Endothelial cell (in vitro differentiated cells): Measurements from ENCODE around the gene SLC25A4. TPM values are rescaled to one million over a fixed set of nuclear protein-coding genes. Genes with fewer than 3 reads are reported as not detected.
"Not testable (repeated sequence)": the region's sequence is repeated elsewhere in the genome, so short reads cannot be mapped to it uniquely, and the experiment has no call there.

Source experiments
- DNase-seq: peaks from one replicate; pipeline ENCODE4 v3.0.0; 2021; ENCODE audit warnings: low spot score
- H3K27ac Mint-ChIP-seq: one replicate; pipeline ENCODE4 v1.8.0; 2021; ENCODE audit warnings: mixed read lengths, inconsistent platforms; ENCODE audit not compliant: unreplicated experiment
- H3K27me3 Mint-ChIP-seq: one replicate; pipeline ENCODE4 v1.8.0; 2021; ENCODE audit warnings: mild to moderate bottlenecking, moderate library complexity, mixed read lengths, inconsistent platforms; ENCODE audit not compliant: unreplicated experiment
- H3K36me3 Mint-ChIP-seq: one replicate; pipeline ENCODE4 v1.8.0; 2021; ENCODE audit warnings: mild to moderate bottlenecking, low read depth, mixed read lengths, inconsistent platforms; ENCODE audit not compliant: unreplicated experiment
- H3K4me1 Mint-ChIP-seq: one replicate; pipeline ENCODE4 v1.8.0; 2021; ENCODE audit warnings: mild to moderate bottlenecking, mixed read lengths, inconsistent platforms; ENCODE audit not compliant: unreplicated experiment
- H3K4me3 Mint-ChIP-seq: one replicate; pipeline ENCODE4 v1.8.0; 2021; ENCODE audit warnings: mild to moderate bottlenecking, mixed read lengths, inconsistent platforms; ENCODE audit not compliant: unreplicated experiment
- H3K9me3 Mint-ChIP-seq: one replicate; pipeline ENCODE4 v1.8.0; 2021; ENCODE audit warnings: mixed read lengths, inconsistent platforms; ENCODE audit not compliant: unreplicated experiment
- CTCF ChIP-seq: fragments of 200-600 bp; sonication (generic); IDR thresholded peaks from one replicate; pipeline ENCODE4 v1.5.0; 2021; ENCODE audit warnings: antibody characterized with exemption; ENCODE audit not compliant: unreplicated experiment
- total RNA-seq: library from RNA; stranded (reverse); fragmentation: NEBNext Ultra II Directional; extraction: Animal tissue kit (Norgen Biotek cat#: 25700); gene quantifications from one replicate; pipeline ENCODE4 v1.2.1, GENCODE V29; 2021; ENCODE audit not compliant: unreplicated experiment

SLC25A4 gene
- total RNA-seq, 1 donor from 2014 or later = 8.9 TPM

DNA sequence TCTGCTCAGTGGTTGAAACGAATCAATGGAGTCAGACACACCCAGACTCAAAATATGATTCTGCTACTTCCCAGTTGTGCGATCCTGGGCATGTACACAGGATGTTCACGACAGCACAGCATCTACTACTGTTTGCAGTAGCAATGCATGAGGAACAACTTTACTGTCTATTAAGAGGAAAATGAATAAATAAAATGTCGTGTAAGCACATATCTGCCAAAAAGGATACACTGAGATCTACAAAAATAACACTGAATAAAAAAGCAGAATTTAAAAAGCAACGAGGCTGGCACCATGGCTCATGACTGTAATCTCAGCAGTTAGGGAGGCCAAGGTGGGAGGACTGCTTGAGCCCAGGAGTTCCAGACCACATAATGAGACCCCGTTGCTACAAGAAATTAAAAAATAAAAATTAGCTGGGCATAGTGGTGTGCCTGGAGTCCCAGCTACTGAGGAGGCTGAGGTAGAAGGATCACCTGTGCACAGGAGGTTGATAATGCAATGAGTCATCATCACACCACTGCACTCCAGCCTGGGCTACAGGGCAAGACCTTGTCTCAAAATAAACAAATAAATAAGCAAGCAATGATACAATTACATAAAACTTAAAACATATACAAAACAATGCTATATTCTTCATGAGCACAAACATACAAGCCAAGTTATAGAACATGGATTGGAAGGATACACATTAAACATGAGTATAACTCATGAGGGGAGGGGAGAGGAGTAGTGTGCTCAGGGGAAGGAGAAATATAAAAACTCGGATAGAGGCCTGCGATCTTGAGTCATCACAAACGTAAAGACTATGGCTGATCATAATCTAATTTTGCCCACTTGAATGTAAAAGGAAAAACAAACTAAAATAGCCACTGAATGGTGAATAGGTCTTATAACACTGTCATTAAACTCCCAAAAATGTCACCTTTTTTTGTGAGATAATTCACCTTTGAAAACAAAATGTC, 52.1 kb downstream of the SLC25A4 start:
- no peaks in the 10 kb centered on the region for H3K9me3 Mint-ChIP-seq
- no peak overlapping the region for H3K27ac Mint-ChIP-seq
- peaks cover 4% of the 10 kb centered on the region for H3K36me3 Mint-ChIP-seq
- H3K4me3 Mint-ChIP-seq = no peak overlapping the region
- no peak for DNase-seq
- H3K4me1 Mint-ChIP-seq = peaks cover 6% of the 10 kb centered on the region
- H3K27me3 Mint-ChIP-seq = no peaks in the 10 kb centered on the region
- TF ChIP-seq CTCF = no peak

DNA sequence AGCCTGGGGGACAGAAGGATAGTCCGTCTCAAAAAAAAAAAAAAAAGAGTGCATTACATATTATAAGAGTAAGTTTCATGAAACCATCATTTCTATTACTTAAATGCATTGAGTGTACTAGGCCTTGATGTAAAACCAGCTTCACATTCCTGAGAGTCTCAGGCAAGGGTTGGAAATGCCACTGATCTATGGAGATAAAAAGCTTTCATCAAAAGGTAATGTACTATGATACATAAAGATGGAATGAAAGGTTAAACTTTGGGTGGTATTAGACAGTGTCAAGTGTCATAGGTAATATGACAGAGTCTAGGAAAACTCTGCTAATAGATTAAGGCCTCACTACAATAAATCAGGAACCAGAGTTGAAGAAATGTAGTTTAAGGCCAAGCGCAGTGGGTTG, 53.4 kb downstream of the SLC25A4 start:
- Mint-ChIP-seq H3K4me3 (no peak overlapping the region), H3K36me3 (peaks cover 4% of the 10 kb centered on the region), H3K27ac (no peak overlapping the region), H3K9me3 (no peaks in the 10 kb centered on the region), H3K4me1 (peaks cover 9% of the 10 kb centered on the region), H3K27me3 (no peaks in the 10 kb centered on the region)
- no peak for TF ChIP-seq CTCF
- no peak for DNase-seq

- not testable (repeated sequence) for H3K27ac Mint-ChIP-seq, H3K27me3 Mint-ChIP-seq, DNase-seq, H3K9me3 Mint-ChIP-seq, H3K4me3 Mint-ChIP-seq, H3K36me3 Mint-ChIP-seq
- peaks cover 18% of the 10 kb centered on the region for H3K4me1 Mint-ChIP-seq
Observed at GRCh38 chr4:185198189-185198588, 55.1 kb downstream of the SLC25A4 start.

Other genes with a start within 250 kb of the SLC25A4 start
- gene HELT, start 124.8 kb upstream of the SLC25A4 start, total RNA-seq = not detected
- 18.2 TPM for gene CFAP97, start 60.7 kb downstream of the SLC25A4 start, total RNA-seq
- gene SNX25, start 66.3 kb downstream of the SLC25A4 start, total RNA-seq = 19.3 TPM